HG03159 (cell line): Measurements from ENCODE around the gene FAF1.

ENCODE experiments used
- ATAC-seq: cut with Tn5 transposase; IDR thresholded peaks from one replicate; pipeline ENCODE4 v1.9.1; 2021; ENCODE audit warnings: mild to moderate bottlenecking, moderate library complexity; ENCODE audit not compliant: unreplicated experiment

Gene FAF1

GRCh38 chr1:50978144-50978851 lies 18.2 kb upstream of the FAF1 start:
- ATAC-seq = peak; percentile 38

GRCh38 chr1:50977575-50978143 lies 17.6 kb upstream of the FAF1 start:
- peak; percentile 46 for ATAC-seq

- peak; percentile 51 for ATAC-seq
These were observed 17.0 kb upstream of the FAF1 start for GRCh38 chr1:50976890-50977574.

GRCh38 chr1:50976111-50976889 lies 16.2 kb upstream of the FAF1 start:
- ATAC-seq = no peak

GRCh38 chr1:50975436-50975835 lies 15.4 kb upstream of the FAF1 start:
- no peak for ATAC-seq

- ATAC-seq = no peak
These were observed 14.5 kb upstream of the FAF1 start for GRCh38 chr1:50974618-50974935.

- ATAC-seq = no peak
These were observed 14.0 kb upstream of the FAF1 start for GRCh38 chr1:50973875-50974617.

- ATAC-seq = no peak
These were observed 13.2 kb upstream of the FAF1 start for GRCh38 chr1:50973255-50973654.

- no peak for ATAC-seq
These were observed 12.7 kb upstream of the FAF1 start for GRCh38 chr1:50972766-50973165.

GRCh38 chr1:50971748-50972305 lies 11.8 kb upstream of the FAF1 start:
- no peak for ATAC-seq

- no peak for ATAC-seq
These were observed 11.0 kb upstream of the FAF1 start for GRCh38 chr1:50970931-50971582.

- ATAC-seq = no peak
These were observed 10.4 kb upstream of the FAF1 start for GRCh38 chr1:50970509-50970887.

- peak; percentile 29 for ATAC-seq
These were observed 9.8 kb upstream of the FAF1 start, which contains the start of gene CDKN2C for GRCh38 chr1:50969611-50970508. CDKN2C (plus strand) TSS chr1:50970245; CDS start chr1:50970369, 124 bp downstream.

- peak; percentile 22 for ATAC-seq
These were observed 8.9 kb upstream of the FAF1 start for GRCh38 chr1:50968821-50969610.

- ATAC-seq = peak; percentile 69
These were observed 8.2 kb upstream of the FAF1 start for GRCh38 chr1:50968158-50968820.

GRCh38 chr1:50967416-50968157 lies 7.5 kb upstream of the FAF1 start:
- no peak for ATAC-seq

- ATAC-seq = no peak
These were observed 6.9 kb upstream of the FAF1 start for GRCh38 chr1:50966991-50967390.
